Measurements from ENCODE around the gene BRSK2. TPM values are rescaled to one million over a fixed set of nuclear protein-coding genes. Genes with fewer than 3 reads are reported as not detected.

The BRSK2 gene
- total RNA-seq, 2 experiments from 2014 or later, result 0.22 to 0.55 TPM

- no peaks in the 10 kb centered on the region for H3K27me3 Mint-ChIP-seq
- no peaks in the 10 kb centered on the region for H3K36me3 ChIP-seq (ENCODE audit: insufficient read depth, low read length)
- ChIA-PET CTCF (no interaction called here), POLR2A (no interaction called here)
- no peak for TF ChIP-seq CTCF (IDR thresholded peaks at IDR 0.05)
- no peaks in the 10 kb centered on the region for H3K9me3 Mint-ChIP-seq
- H3K4me3 Mint-ChIP-seq, result no peak overlapping the region
- H3K36me3 Mint-ChIP-seq (ENCODE audit: low read depth), result no peaks in the 10 kb centered on the region
- H3K9me3 ChIP-seq (ENCODE audit: control insufficient read depth in 1 of 2, insufficient read depth in 1 of 2, low read length in 2 of 2), result no peaks in the 10 kb centered on the region
- intact Hi-C loops (cut with DNase I, micrococcal nuclease), result no loop called here
- no peak overlapping the region for H3K27ac ChIP-seq (ENCODE audit: low read depth in 1 of 2, low read length in 2 of 2)
- H3K4me1 ChIP-seq (ENCODE audit: insufficient read depth, low read length), result no peaks in the 10 kb centered on the region
- no peaks in the 10 kb centered on the region for H3K27me3 ChIP-seq (ENCODE audit: control insufficient read depth in 1 of 2, insufficient read depth in 2 of 2, low read length in 2 of 2)
- no peaks in the 10 kb centered on the region for H3K4me1 Mint-ChIP-seq (ENCODE audit: low read depth)
- no peak overlapping the region for H3K4me3 ChIP-seq (ENCODE audit: low read length)
- no peak for DNase-seq
- H3K27ac Mint-ChIP-seq, result no peak overlapping the region
- ATAC-seq (ENCODE audit: poor library complexity), result no peak
Observed at GRCh38 chr11:1350086-1350725, 39.5 kb upstream of the BRSK2 start.

- Mint-ChIP-seq H3K27me3 (peaks cover 6% of the 10 kb centered on the region), H3K36me3 (ENCODE audit: low read depth) (no peaks in the 10 kb centered on the region), H3K4me1 (ENCODE audit: low read depth) (no peaks in the 10 kb centered on the region), H3K4me3 (no peak overlapping the region), H3K27ac (no peak overlapping the region), H3K9me3 (no peaks in the 10 kb centered on the region)
- ChIA-PET CTCF (no interaction called here), POLR2A (no interaction called here)
- DNase-seq (no peak), ATAC-seq (ENCODE audit: poor library complexity) (no peak)
- intact Hi-C loops (cut with DNase I, micrococcal nuclease), result no loop called here
- no peak for TF ChIP-seq CTCF (IDR thresholded peaks at IDR 0.05)
- Histone ChIP-seq H3K27me3 (ENCODE audit: control insufficient read depth in 1 of 2, insufficient read depth in 2 of 2, low read length in 2 of 2) (no peaks in the 10 kb centered on the region), H3K9me3 (ENCODE audit: control insufficient read depth in 1 of 2, insufficient read depth in 1 of 2, low read length in 2 of 2) (no peaks in the 10 kb centered on the region), H3K4me3 (ENCODE audit: low read length) (no peak overlapping the region), H3K4me1 (ENCODE audit: insufficient read depth, low read length) (no peaks in the 10 kb centered on the region), H3K27ac (ENCODE audit: low read depth in 1 of 2, low read length in 2 of 2) (no peak overlapping the region), H3K36me3 (ENCODE audit: insufficient read depth, low read length) (no peaks in the 10 kb centered on the region)
Observed at GRCh38 chr11:1351278-1351937, 38.3 kb upstream of the BRSK2 start.

GRCh38 chr11:1352696-1353382 is 36.9 kb upstream of the BRSK2 start:
- intact Hi-C loops (cut with DNase I, micrococcal nuclease), result no loop called here
- Histone ChIP-seq H3K27ac (ENCODE audit: low read depth in 1 of 2, low read length in 2 of 2) (no peak overlapping the region), H3K36me3 (ENCODE audit: insufficient read depth, low read length) (no peaks in the 10 kb centered on the region), H3K4me3 (ENCODE audit: low read length) (no peak overlapping the region), H3K4me1 (ENCODE audit: insufficient read depth, low read length) (no peaks in the 10 kb centered on the region), H3K9me3 (ENCODE audit: control insufficient read depth in 1 of 2, insufficient read depth in 1 of 2, low read length in 2 of 2) (no peaks in the 10 kb centered on the region), H3K27me3 (ENCODE audit: control insufficient read depth in 1 of 2, insufficient read depth in 2 of 2, low read length in 2 of 2) (no peaks in the 10 kb centered on the region)
- ATAC-seq (ENCODE audit: poor library complexity) (no peak), DNase-seq (no peak)
- Mint-ChIP-seq H3K27ac (no peak overlapping the region), H3K36me3 (ENCODE audit: low read depth) (no peaks in the 10 kb centered on the region), H3K4me3 (no peak overlapping the region), H3K4me1 (ENCODE audit: low read depth) (no peaks in the 10 kb centered on the region), H3K27me3 (peaks cover 11% of the 10 kb centered on the region), H3K9me3 (no peaks in the 10 kb centered on the region)
- TF ChIP-seq CTCF (IDR thresholded peaks at IDR 0.05), result no peak
- ChIA-PET CTCF (no interaction called here), POLR2A (no interaction called here)
